ENCODE results near the gene ROR2. TPM values are rescaled to one million over a fixed set of nuclear protein-coding genes. Genes with fewer than 3 reads are reported as not detected.

ROR2 gene
- total and polyA plus RNA-seq, 2 of the 13 experiments (the other 11 are each of a cell fraction or from before 2014, with no cell fraction given), result not detected

- in situ Hi-C loops (cut with HindIII; ENCODE audit: extremely low pct_ligation_motif_present, low pct_unique_long_range_greater_than_20kb) (loop anchor here (5.0 kb wide), 1 partner anchor 177 kb away; no protein-coding TSS in a partner anchor), intact Hi-C loops (cut with micrococcal nuclease; ENCODE audit: unreplicated experiment) (no loop called here)
- no peaks in the 10 kb centered on the region for H3K79me2 ChIP-seq (ENCODE audit: insufficient read depth, low read length)
- FAIRE-seq, result no peak
- DNase-seq (ENCODE audit: low spot score), result no peak
- no peak overlapping the region for H3K27ac ChIP-seq (ENCODE audit: extremely low read length, insufficient read depth, low read length)
- peaks cover 10 to 55% of the 10 kb centered on the region in 2 experiments for H3K27me3 ChIP-seq (ENCODE audit: control insufficient read depth in 1 of 2, insufficient read depth in 2 of 2, low read length in 2 of 2)
- POLR2A ChIA-PET, result no interaction called here
- no peaks in the 10 kb centered on the region for H3K4me1 ChIP-seq (ENCODE audit: insufficient read depth, low read length)
- no peak overlapping the region for H3K9ac ChIP-seq (ENCODE audit: insufficient read depth, low read depth, low read length)
- H3K36me3 ChIP-seq (replicated peaks in 1 of 2; ENCODE audit: control insufficient read depth in 1 of 2, insufficient read depth in 2 of 2, low read length in 2 of 2), result no peaks in the 10 kb centered on the region
- H3K4me3 ChIP-seq (replicated peaks in 1 of 3; ENCODE audit: insufficient read depth in 1 of 3, low read depth in 2 of 3, low read length in 3 of 3), result peak overlapping the region in 1 of 3 experiments; percentile 44; a peak in 1 of 6 replicates
- TF ChIP-seq MXI1 (IDR thresholded peaks at IDR 0.05; ENCODE audit: borderline replicate concordance, low read depth, low read length) (no peak), AHDC1 (CRISPR knock-in tag; IDR thresholded peaks at IDR 0.05; ENCODE audit: borderline replicate concordance) (no peak), AHR (CRISPR knock-in tag; IDR thresholded peaks at IDR 0.05) (no peak), ZNF34 (CRISPR knock-in tag; IDR thresholded peaks at IDR 0.05; ENCODE audit: borderline replicate concordance) (no peak), UBTF (CRISPR knock-in tag; IDR thresholded peaks at IDR 0.05) (no peak), ZNF513 (CRISPR knock-in tag; conservative IDR thresholded peaks at IDR 0.05) (no peak), SRSF1 (optimal IDR thresholded peaks at IDR 0.05; ENCODE audit: low read depth, low read length) (no peak), MYC (CRISPR knock-in tag; IDR thresholded peaks at IDR 0.05; ENCODE audit: borderline replicate concordance) (no peak), PLSCR1 (CRISPR knock-in tag; IDR thresholded peaks at IDR 0.05; ENCODE audit: borderline replicate concordance) (no peak), ZNF674 (CRISPR knock-in tag; IDR thresholded peaks at IDR 0.05; ENCODE audit: low read depth) (no peak), STAT5B (CRISPR knock-in tag; IDR thresholded peaks at IDR 0.05) (no peak)
- CTCF ChIA-PET (ENCODE audit: low intra/inter-chr PET ratio, low total read pairs), result interaction anchor here (2.0 kb wide), 1 partner anchor 174 kb away, joined by 18 read pairs; no protein-coding TSS in a partner anchor
- no peak overlapping the region for H2AFZ ChIP-seq (ENCODE audit: low read length)
- BruUV-seq (replicated peaks), result no TSS peak
- WGBS (ENCODE audit: low lambda C conversion rate), result 69% methylated on average over 39 of the region's 61 CpGs
- no peaks in the 10 kb centered on the region for H4K20me1 ChIP-seq (ENCODE audit: insufficient read depth, low read length)
- no peaks in the 10 kb centered on the region for H3K9me3 ChIP-seq (ENCODE audit: low read length)
- no peak; the same call in 2 of the 3 replicates for ATAC-seq
- H3K4me2 ChIP-seq (ENCODE audit: low read depth, low read length), result no peak overlapping the region
Observed at GRCh38 chr9:91949392-91949945, 559 bp downstream of the ROR2 start.
